ENCODE results near the gene IRGQ. TPM values are rescaled to one million over a fixed set of nuclear protein-coding genes. Genes with fewer than 3 reads are reported as not detected.

The IRGQ gene
- total RNA-seq, 1 donor from 2014 or later, result 13.1 TPM

DNA sequence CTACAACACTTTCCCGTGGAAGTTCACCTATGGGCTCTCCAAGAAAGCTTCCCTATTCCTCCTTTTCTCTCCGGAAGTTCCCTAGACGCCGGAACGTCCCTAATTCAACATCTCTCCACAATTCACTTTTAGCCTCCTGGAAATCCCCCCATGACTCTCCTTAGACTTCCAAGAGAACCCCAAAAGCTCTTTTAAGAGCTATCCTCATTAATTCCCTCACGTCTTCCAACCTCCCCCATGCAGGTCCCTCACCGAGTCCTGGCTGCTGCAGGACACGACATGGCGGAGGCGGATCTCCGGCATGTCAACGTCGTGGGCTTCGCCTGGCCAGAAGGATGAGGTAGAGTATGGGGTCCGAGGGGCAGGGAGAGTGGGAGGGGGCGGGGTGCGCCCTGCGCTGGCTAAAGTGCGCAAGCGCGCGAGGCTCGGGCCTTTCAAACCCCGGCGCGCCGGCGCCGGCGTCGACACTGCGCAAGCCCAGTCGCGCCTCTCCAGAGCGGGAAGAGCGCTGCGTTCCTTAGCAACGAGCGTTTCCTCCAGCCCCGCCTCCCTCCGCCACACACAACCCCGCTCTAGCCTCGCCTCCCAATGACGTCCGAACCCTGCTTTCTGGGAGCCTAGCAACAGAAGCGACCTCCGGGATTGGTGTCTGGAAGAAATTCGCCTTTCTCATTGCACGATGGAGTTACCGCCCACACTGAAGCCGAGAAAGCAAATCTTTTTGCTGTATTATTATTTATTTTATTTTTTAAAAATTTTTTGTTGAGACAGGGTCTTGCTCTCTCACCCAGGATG, 20.6 kb downstream of the IRGQ start, which contains the start of the genes PINLYP and XRCC1:
TSS of gene PINLYP (plus strand) at position 646 of the 795 bp plus-strand sequence. CDS start 1,391 bp downstream, outside the sequence.
TSS of gene XRCC1 (minus strand) at position 372 of the 795 bp plus-strand sequence. CDS start at position 303, 69 bp downstream.
- Mint-ChIP-seq H3K36me3 (ENCODE audit: low read depth) (peaks cover 25% of the 10 kb centered on the region), H3K27me3 (no peaks in the 10 kb centered on the region), H3K4me1 (peaks cover 44% of the 10 kb centered on the region), H3K27ac (peak within 1 kb of the TSS; percentile 92), H3K9me3 (no peaks in the 10 kb centered on the region), H3K4me3 (peak within 1 kb of the TSS; percentile 96)
- ATAC-seq (ENCODE audit: low read depth) (peak; percentile 97), DNase-seq (peak; percentile 87)
- TF ChIP-seq, protein P1, sequence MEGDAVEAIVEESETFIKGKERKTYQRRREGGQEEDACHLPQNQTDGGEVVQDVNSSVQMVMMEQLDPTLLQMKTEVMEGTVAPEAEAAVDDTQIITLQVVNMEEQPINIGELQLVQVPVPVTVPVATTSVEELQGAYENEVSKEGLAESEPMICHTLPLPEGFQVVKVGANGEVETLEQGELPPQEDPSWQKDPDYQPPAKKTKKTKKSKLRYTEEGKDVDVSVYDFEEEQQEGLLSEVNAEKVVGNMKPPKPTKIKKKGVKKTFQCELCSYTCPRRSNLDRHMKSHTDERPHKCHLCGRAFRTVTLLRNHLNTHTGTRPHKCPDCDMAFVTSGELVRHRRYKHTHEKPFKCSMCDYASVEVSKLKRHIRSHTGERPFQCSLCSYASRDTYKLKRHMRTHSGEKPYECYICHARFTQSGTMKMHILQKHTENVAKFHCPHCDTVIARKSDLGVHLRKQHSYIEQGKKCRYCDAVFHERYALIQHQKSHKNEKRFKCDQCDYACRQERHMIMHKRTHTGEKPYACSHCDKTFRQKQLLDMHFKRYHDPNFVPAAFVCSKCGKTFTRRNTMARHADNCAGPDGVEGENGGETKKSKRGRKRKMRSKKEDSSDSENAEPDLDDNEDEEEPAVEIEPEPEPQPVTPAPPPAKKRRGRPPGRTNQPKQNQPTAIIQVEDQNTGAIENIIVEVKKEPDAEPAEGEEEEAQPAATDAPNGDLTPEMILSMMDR (IDR thresholded peaks at IDR 0.05), result no peak
- intact Hi-C loops (cut with micrococcal nuclease), result loop anchor here (1.0 kb wide), 3 partner anchors 13 to 44 kb away; partner anchors contain the start of genes IRGQ, ZNF428 and ZNF576
- ChIA-PET POLR2A (interaction anchor here (0.6 to 2.0 kb wide), 9 partner anchors 10 to 1368 kb away, joined by 3 to 13 read pairs (median 6); partner anchors contain the start of genes IRGQ, ZNF575 and ZNF576), CTCF (interaction anchor here (1.5 to 2.6 kb wide), 5 partner anchors 19 to 234 kb away, joined by 3 to 17 read pairs (median 7); partner anchors contain the start of genes IRGQ and ZNF576)

DNA sequence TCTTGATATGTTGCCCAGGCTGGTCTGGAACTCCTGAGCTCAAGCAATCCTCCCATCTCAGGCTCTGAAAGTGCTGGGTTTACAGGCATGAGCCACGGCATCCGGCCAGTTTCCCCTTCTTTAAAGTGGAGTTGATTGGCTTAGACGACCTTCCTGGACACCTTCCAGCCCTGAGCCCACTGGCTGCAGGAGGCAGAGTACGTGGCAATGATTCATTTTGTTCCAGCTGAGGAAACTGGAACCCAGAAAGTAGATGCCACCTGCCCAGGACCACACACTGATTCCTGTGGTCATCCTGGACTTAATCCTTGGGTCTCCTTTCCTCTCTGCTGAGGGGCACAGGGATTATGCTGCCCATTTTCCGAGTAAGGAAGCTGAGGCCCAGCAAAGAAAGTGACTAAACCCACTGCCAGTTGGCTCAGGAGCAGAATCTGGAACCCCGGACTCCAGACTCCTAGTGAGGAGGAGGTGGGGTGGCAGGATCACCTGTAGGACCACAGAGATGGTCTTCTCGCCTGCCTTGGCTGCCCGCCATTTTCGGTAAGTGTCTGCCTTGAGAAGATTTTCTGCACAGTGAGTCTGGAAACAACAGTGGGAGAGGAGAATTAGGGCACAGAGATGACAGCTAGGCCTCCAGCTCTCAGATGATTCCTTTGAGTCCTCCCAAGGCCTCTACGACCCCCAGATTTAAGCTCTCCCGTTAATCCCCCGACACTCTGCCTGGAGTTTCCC, 21.3 kb downstream of the IRGQ start:
- ATAC-seq (ENCODE audit: low read depth) (no peak), DNase-seq (no peak)
- Mint-ChIP-seq H3K27me3 (no peaks in the 10 kb centered on the region), H3K27ac (peak overlapping the region; percentile 92), H3K4me3 (peak overlapping the region; percentile 96), H3K9me3 (no peaks in the 10 kb centered on the region), H3K36me3 (ENCODE audit: low read depth) (peaks cover 25% of the 10 kb centered on the region), H3K4me1 (peaks cover 42% of the 10 kb centered on the region)
- intact Hi-C loops (cut with micrococcal nuclease), result loop anchor here (1.0 kb wide), 3 partner anchors 12 to 45 kb away; partner anchors contain the start of genes IRGQ, ZNF428 and ZNF576
- CTCF ChIA-PET, result interaction anchor here (1.5 to 2.6 kb wide), 5 partner anchors 19 to 235 kb away, joined by 3 to 17 read pairs (median 7); partner anchors contain the start of genes IRGQ and ZNF576
- TF ChIP-seq, protein P1 (IDR thresholded peaks at IDR 0.05), result no peak
- POLR2A ChIA-PET, result interaction anchor here (0.6 to 2.0 kb wide), 8 partner anchors 9 to 1369 kb away, joined by 3 to 13 read pairs (median 6); partner anchors contain the start of genes IRGQ, ZNF575 and ZNF576

DNA sequence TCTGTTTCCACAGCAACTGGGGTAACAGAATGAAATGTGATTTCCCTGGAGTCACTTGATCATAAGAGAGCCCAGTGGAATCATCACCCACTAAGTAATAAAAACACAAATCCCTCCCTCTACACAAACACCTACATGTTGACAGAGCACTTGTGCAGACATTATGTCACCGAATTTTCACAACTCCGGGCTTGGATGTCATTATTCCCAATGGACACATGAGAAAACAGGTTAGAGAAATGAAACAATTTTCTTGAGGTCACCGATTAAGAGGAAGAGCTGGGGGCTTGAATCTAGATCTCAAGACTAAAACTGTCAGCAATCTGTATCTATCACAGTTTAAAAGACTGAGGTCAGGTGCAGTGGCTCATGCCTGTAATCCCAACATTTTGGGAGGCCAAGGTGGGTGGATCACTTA, 23.8 kb downstream of the IRGQ start:
- DNase-seq, result no peak
- Mint-ChIP-seq H3K27ac (no peak overlapping the region), H3K4me3 (no peak overlapping the region)

DNA sequence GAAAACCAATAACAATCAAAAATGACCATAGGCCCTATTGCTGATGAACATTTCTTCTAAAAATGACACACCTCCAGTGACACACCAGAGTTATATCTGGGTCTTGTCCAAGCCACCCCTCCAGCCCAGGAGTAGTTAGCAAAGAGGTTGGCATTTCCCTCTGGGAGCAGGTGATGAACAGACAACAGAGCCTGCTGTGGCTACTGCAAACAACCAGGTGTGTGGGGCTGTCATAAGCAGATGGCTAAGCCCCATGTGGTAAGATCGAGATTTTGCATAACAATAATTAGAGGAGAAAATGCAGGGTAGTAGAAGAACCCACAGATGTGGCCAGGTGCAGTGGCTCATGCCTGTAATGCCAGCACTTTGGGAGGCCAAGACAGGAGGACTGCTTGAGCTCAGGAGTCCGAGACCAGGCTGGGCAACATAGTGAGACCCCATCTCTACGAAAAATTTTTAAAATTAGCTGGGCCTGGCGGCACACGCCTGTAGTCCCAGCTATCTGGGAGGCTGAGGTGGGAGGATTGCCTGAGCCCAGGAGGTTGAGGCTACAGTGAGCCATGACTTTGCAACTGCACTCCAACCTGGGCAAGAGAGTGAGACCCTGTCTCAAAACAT, 25.7 kb downstream of the IRGQ start:
- no peak for ATAC-seq (ENCODE audit: low read depth)
- CTCF ChIA-PET, result interaction anchor here (1.9 kb wide), 1 partner anchor 15 kb away, joined by 9 read pairs; no protein-coding TSS in a partner anchor
- Mint-ChIP-seq H3K4me1 (peaks cover 32% of the 10 kb centered on the region), H3K4me3 (no peak overlapping the region), H3K9me3 (no peaks in the 10 kb centered on the region), H3K27me3 (no peaks in the 10 kb centered on the region), H3K27ac (peak overlapping the region; percentile 59), H3K36me3 (ENCODE audit: low read depth) (peaks cover 26% of the 10 kb centered on the region)
- no peak for DNase-seq
- POLR2A ChIA-PET, result interaction anchor here (1.5 kb wide), 1 partner anchor 26 kb away, joined by 7 read pairs; the partner anchor contains the start of genes IRGQ and ZNF576
- intact Hi-C loops (cut with micrococcal nuclease), result no loop called here
- TF ChIP-seq, protein P1 (IDR thresholded peaks at IDR 0.05), result no peak

More for the DNA sequence above, 23.8 kb downstream of the IRGQ start:
- ChIA-PET CTCF (interaction anchor here (1.9 kb wide), 1 partner anchor 17 kb away, joined by 9 read pairs; no protein-coding TSS in a partner anchor), POLR2A (interaction anchor here (0.6 to 0.8 kb wide), 2 partner anchors 24 to 43 kb away, joined by 4 read pairs; partner anchors contain the start of genes IRGQ and ZNF576)
- no peak for ATAC-seq (ENCODE audit: low read depth)
- Mint-ChIP-seq H3K36me3 (ENCODE audit: low read depth) (peaks cover 25% of the 10 kb centered on the region), H3K27me3 (no peaks in the 10 kb centered on the region), H3K9me3 (no peaks in the 10 kb centered on the region), H3K4me1 (peaks cover 39% of the 10 kb centered on the region)
- TF ChIP-seq, protein P1 (IDR thresholded peaks at IDR 0.05), result no peak
- intact Hi-C loops (cut with micrococcal nuclease), result no loop called here

All from activated B cell treated with CpG ODN at 0.5 μM for 24 hours (primary cell).